Loucy (cell line): ENCODE data around the gene PGK1.
A peak's percentile ranks its signal among the peaks of the same experiment; 100 is the strongest.
"Not testable (repeated sequence)": the region's sequence is repeated elsewhere in the genome, so short reads cannot be mapped to it uniquely, and the experiment has no call there.

Experiments
- H2AFZ ChIP-seq: fragments of 200-600 bp; sonication (generic); 2 replicates; pipeline ENCODE4 v1.6.0; 2016; ENCODE audit warnings: antibody characterized with exemption, mild to moderate bottlenecking, low read length, moderate library complexity
- H3F3A ChIP-seq: fragments of 200-600 bp; 2 replicates; pipeline ENCODE4 v1.6.0; 2016; ENCODE audit warnings: antibody characterized with exemption, low read depth, mild to moderate bottlenecking
- H3K27me3 ChIP-seq: fragments of 200-600 bp; sonication (generic); 2 replicates; pipeline ENCODE4 v1.6.1; 2014; ENCODE audit warnings: low read length, mild to moderate bottlenecking; ENCODE audit not compliant: insufficient read depth, poor library complexity, severe bottlenecking
- H3K36me3 ChIP-seq: fragments of 200-600 bp; sonication (generic); 2 replicates; pipeline ENCODE4 v1.6.1; 2016; ENCODE audit warnings: low read length; ENCODE audit not compliant: insufficient read depth
- H3K4me1 ChIP-seq: fragments of 200-600 bp; sonication (generic); 2 replicates; pipeline ENCODE4 v1.5.1; 2014; ENCODE audit warnings: low read length, mild to moderate bottlenecking; ENCODE audit not compliant: insufficient read depth, poor library complexity, severe bottlenecking
- H3K4me2 ChIP-seq: fragments of 200-600 bp; sonication (generic); 2 replicates; pipeline ENCODE4 v1.6.0; 2014; ENCODE audit warnings: antibody characterized with exemption, low read length, low read depth, mild to moderate bottlenecking; ENCODE audit not compliant: poor library complexity, severe bottlenecking
- H3K4me3 ChIP-seq: fragments of 200-600 bp; sonication (generic); 2 replicates; pipeline ENCODE4 v1.5.1; 2014; ENCODE audit warnings: low read length, mild to moderate bottlenecking, mixed read lengths; ENCODE audit not compliant: poor library complexity, severe bottlenecking
- H3K79me2 ChIP-seq: fragments of 200-600 bp; sonication (generic); 2 replicates; pipeline ENCODE4 v1.6.1; 2014; ENCODE audit warnings: low read length; ENCODE audit not compliant: insufficient read depth
- H3K9ac ChIP-seq: fragments of 200-600 bp; sonication (generic); 2 replicates; pipeline ENCODE4 v1.6.0; 2014; ENCODE audit warnings: mild to moderate bottlenecking, low read depth, low read length, moderate library complexity; ENCODE audit not compliant: poor library complexity, severe bottlenecking
- H3K9me2 ChIP-seq: fragments of 200-600 bp; sonication (generic); replicated peaks from 2 replicates; pipeline ENCODE4 v1.6.1; 2016; ENCODE audit warnings: low read depth, low read length, mixed read lengths
- H3K9me3 ChIP-seq: fragments of 200-600 bp; sonication (generic); 2 replicates; pipeline ENCODE4 v1.6.1; 2014; ENCODE audit warnings: mild to moderate bottlenecking, antibody characterized with exemption, low read length, low read depth; ENCODE audit not compliant: insufficient read depth
- H4K20me1 ChIP-seq: fragments of 200-600 bp; sonication (generic); 2 replicates; pipeline ENCODE4 v1.6.0; 2014; ENCODE audit warnings: antibody characterized with exemption, low read length, mild to moderate bottlenecking; ENCODE audit not compliant: insufficient read depth, poor library complexity, severe bottlenecking
- CTCF ChIP-seq: fragments of 200-600 bp; sonication (generic); conservative IDR thresholded peaks from 2 replicates; pipeline ENCODE4 v1.5.1; 2014; ENCODE audit warnings: mild to moderate bottlenecking, antibody characterized with exemption, low read length
- EZH2phosphoT487 ChIP-seq: fragments of 200-600 bp; IDR thresholded peaks from 2 replicates; pipeline ENCODE4 v1.6.1; 2018; ENCODE audit warnings: antibody characterized with exemption, mild to moderate bottlenecking, moderate library complexity, borderline replicate concordance

PGK1 gene

GRCh38 chrX:78124307-78124706 is 20.3 kb downstream of the PGK1 start:
- no peaks in the 10 kb centered on the region for H3K27me3 ChIP-seq

GRCh38 chrX:78125148-78125547 is 21.1 kb downstream of the PGK1 start:
- Histone ChIP-seq H3K9me3 (no peaks in the 10 kb centered on the region), H2AFZ (no peak overlapping the region), H3K79me2 (peaks cover 50% of the 10 kb centered on the region), H3K9me2 (no peaks in the 10 kb centered on the region), H3K4me3 (no peak overlapping the region), H4K20me1 (peaks cover 43% of the 10 kb centered on the region), H3K4me2 (no peak overlapping the region), H3K9ac (no peak overlapping the region), H3K36me3 (peaks cover 90% of the 10 kb centered on the region), H3K4me1 (no peaks in the 10 kb centered on the region), H3K27me3 (no peaks in the 10 kb centered on the region), H3F3A (no peaks in the 10 kb centered on the region)
- no peak for TF ChIP-seq EZH2phosphoT487
- no peak for TF ChIP-seq CTCF

More at GRCh38 chrX:78124307-78124706, 20.3 kb downstream of the PGK1 start:
- H2AFZ ChIP-seq: no peak overlapping the region
- no peaks in the 10 kb centered on the region for H3K9me3 ChIP-seq
- peaks cover 48% of the 10 kb centered on the region for H4K20me1 ChIP-seq
- H3K4me3 ChIP-seq: no peak overlapping the region
- no peak overlapping the region for H3K9ac ChIP-seq
- H3F3A ChIP-seq: no peaks in the 10 kb centered on the region
- TF ChIP-seq EZH2phosphoT487 (no peak), CTCF (peak; percentile 50)
- peaks cover 58% of the 10 kb centered on the region for H3K79me2 ChIP-seq
- peaks cover 88% of the 10 kb centered on the region for H3K36me3 ChIP-seq
- H3K4me2 ChIP-seq: no peak overlapping the region
- peaks cover 3% of the 10 kb centered on the region for H3K4me1 ChIP-seq
- no peaks in the 10 kb centered on the region for H3K9me2 ChIP-seq

- H3K4me2 ChIP-seq, H3K9me2 ChIP-seq, H3K4me3 ChIP-seq, H3K27me3 ChIP-seq, H3F3A ChIP-seq, H3K4me1 ChIP-seq, H2AFZ ChIP-seq, H3K9me3 ChIP-seq, H3K9ac ChIP-seq: not testable (repeated sequence)
- H3K79me2 ChIP-seq: peaks cover 43% of the 10 kb centered on the region
- peaks cover 40% of the 10 kb centered on the region for H4K20me1 ChIP-seq
- H3K36me3 ChIP-seq: peaks cover 91% of the 10 kb centered on the region
These were observed 21.7 kb downstream of the PGK1 start for GRCh38 chrX:78125781-78126180.

GRCh38 chrX:78129714-78130113 is 25.7 kb downstream of the PGK1 start:
- peaks cover 55% of the 10 kb centered on the region for H3K36me3 ChIP-seq
- H3K4me2 ChIP-seq: no peak overlapping the region
- TF ChIP-seq CTCF (no peak), EZH2phosphoT487 (no peak)
- peaks cover 9% of the 10 kb centered on the region for H4K20me1 ChIP-seq
- no peaks in the 10 kb centered on the region for H3K9me2 ChIP-seq
- H3K9ac ChIP-seq: no peak overlapping the region
- H3K9me3 ChIP-seq: no peaks in the 10 kb centered on the region
- no peaks in the 10 kb centered on the region for H3K27me3 ChIP-seq
- no peaks in the 10 kb centered on the region for H3F3A ChIP-seq
- peaks cover 5% of the 10 kb centered on the region; the same call in 1 of the 2 replicates for H3K79me2 ChIP-seq
- H3K4me3 ChIP-seq: no peak overlapping the region
- H3K4me1 ChIP-seq: no peaks in the 10 kb centered on the region
- no peak overlapping the region for H2AFZ ChIP-seq
